Activated CD4-positive, alpha-beta T cell treated with anti-CD3 and anti-CD28 coated beads for 36 hours (primary cell): ENCODE results near the gene KRTAP1-1. TPM values are rescaled to one million over a fixed set of nuclear protein-coding genes. Genes with fewer than 3 reads are reported as not detected.
"Not testable (repeated sequence)": the region's sequence is repeated elsewhere in the genome, so short reads cannot be mapped to it uniquely, and the experiment has no call there.

Source experiments
- ATAC-seq: fragments of 200-7000 bp; cut with Tn5 transposase; one replicate; pipeline ENCODE4 v1.10.0; 2021; ENCODE audit warnings: mild to moderate bottlenecking, moderate library complexity
- CTCF ChIA-PET: fragments of 350-600 bp; sonication (Branson Sonifier 250); formaldehyde crosslinking; loops from one replicate; lab custom pipeline; 2021; ENCODE audit warnings: antibody characterized with exemption; lab: Charles Lee
- POLR2A ChIA-PET: fragments of 350-600 bp; sonication (Branson Sonifier 250); formaldehyde crosslinking; loops from one replicate; lab custom pipeline; 2021; ENCODE audit warnings: antibody characterized with exemption, inconsistent platforms; lab: Charles Lee
- DNase-seq: peaks from one replicate; pipeline ENCODE4 v3.0.0-alpha.2; 2020
- H3K27ac Mint-ChIP-seq: one replicate; pipeline ENCODE4 v1.8.0; 2021; ENCODE audit warnings: mixed read lengths
- H3K27me3 Mint-ChIP-seq: one replicate; pipeline ENCODE4 v1.8.0; 2021; ENCODE audit warnings: mixed read lengths
- H3K36me3 Mint-ChIP-seq: one replicate; pipeline ENCODE4 v1.8.0; 2021; ENCODE audit warnings: low read depth, mixed read lengths
- H3K4me1 Mint-ChIP-seq: one replicate; pipeline ENCODE4 v1.8.0; 2021; ENCODE audit warnings: mixed read lengths
- H3K4me3 Mint-ChIP-seq: one replicate; pipeline ENCODE4 v1.8.0; 2021; ENCODE audit warnings: mild to moderate bottlenecking, moderate library complexity, mixed read lengths
- H3K9me3 Mint-ChIP-seq: one replicate; pipeline ENCODE4 v1.8.0; 2021; ENCODE audit warnings: low read depth, mixed read lengths
- intact Hi-C, 2 experiments: fragments of 100-400 bp; cut with DNase I in 1 of 2; cut with micrococcal nuclease in 1 of 2; formaldehyde crosslinking; loops; one replicate each; pipeline versions ENCODE4 v1.14.2 to v1.15.1; 2022 to 2024; cut with DNase I, micrococcal nuclease
- total RNA-seq, 2 experiments: library from RNA; stranded (reverse); gene quantifications; one replicate each; pipeline ENCODE4 v1.2.3, GENCODE V29; 2021

The KRTAP1-1 gene
- not detected for total RNA-seq

GRCh38 chr17:41040783-41041571 is at the start of gene KRTAP1-1:
Gene KRTAP1-1, minus strand, starts transcription at chr17:41041450. Its CDS starts 53 bp downstream, at chr17:41041397.
- DNase-seq, H3K36me3 Mint-ChIP-seq, H3K27ac Mint-ChIP-seq, H3K4me1 Mint-ChIP-seq, ATAC-seq, intact Hi-C loops, H3K4me3 Mint-ChIP-seq, H3K27me3 Mint-ChIP-seq, H3K9me3 Mint-ChIP-seq, POLR2A ChIA-PET: not testable (repeated sequence)
- CTCF ChIA-PET: interaction anchor here (0.5 kb wide), 1 partner anchor 28 kb away, joined by 3 read pairs; no protein-coding TSS in a partner anchor

DNA sequence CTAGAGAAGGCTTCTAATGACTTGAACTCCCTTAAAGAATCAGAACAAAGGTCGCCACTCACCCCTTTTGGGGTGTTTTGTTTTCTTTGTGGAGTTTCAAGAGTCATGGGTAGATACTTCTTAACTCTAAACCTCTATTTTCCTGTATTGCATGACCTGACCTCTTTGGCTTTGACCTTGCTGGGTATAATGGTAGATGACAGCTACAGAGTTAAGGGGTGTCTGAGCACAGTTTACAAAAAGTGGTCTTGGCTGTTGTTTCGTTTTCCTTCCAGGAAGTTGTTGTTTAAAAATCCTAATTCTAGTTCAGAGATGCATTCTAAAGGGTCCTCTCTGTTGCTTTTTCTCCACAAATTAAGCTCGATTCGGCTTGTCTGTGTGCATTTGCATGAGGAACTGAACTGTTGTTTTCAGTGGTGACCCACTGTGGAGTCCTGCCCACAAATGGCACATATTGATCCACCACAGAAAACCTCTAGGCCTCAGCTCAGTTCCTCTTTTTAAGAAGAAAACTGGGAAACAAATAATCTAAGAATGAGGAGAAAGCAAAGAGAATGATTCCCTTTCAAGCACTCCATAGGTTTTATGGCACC is 47.6 kb upstream of the KRTAP1-1 start:
- intact Hi-C loops, H3K4me3 Mint-ChIP-seq, CTCF ChIA-PET, POLR2A ChIA-PET, H3K27me3 Mint-ChIP-seq, ATAC-seq, H3K4me1 Mint-ChIP-seq, H3K36me3 Mint-ChIP-seq, DNase-seq, H3K9me3 Mint-ChIP-seq, H3K27ac Mint-ChIP-seq: not testable (repeated sequence)

DNA sequence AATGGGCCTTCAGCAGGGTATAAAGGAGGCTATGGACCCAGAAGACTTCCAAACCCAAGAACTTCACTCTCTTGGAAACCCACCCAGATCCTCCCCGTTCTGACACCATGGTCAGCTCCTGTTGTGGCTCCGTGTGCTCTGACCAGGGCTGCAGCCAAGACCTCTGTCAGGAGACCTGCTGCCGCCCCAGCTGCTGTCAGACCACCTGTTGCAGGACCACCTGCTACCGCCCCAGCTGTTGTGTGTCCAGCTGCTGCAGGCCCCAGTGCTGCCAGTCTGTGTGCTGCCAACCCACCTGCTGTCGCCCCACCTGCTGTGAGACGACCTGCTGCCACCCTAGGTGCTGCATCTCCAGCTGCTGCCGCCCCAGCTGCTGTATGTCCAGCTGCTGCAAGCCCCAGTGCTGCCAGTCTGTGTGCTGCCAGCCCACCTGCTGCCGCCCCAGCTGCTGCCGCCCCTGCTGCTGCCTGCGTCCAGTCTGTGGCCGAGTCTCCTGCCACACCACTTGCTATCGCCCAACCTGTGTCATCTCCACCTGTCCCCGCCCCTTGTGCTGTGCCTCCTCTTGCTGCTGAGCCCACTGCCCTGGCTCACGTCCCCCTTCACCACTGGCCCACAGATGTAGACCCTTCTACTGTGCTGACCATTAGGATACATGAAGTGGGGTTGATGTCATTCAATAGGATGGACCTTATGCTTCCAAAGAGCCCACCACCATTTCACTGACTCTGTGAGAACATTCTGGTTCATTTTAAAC is 43.0 kb upstream of the KRTAP1-1 start, which contains the start of gene KRTAP4-7:
TSS of gene KRTAP4-7 (plus strand) at position 51 of the 757 bp plus-strand sequence. CDS start at position 108, 57 bp downstream.
- intact Hi-C loops: loop anchor here in 1 of 2 experiments (2.0 kb wide), 1 partner anchor 57 kb away; the partner anchor contains the start of gene KRTAP4-6
- DNase-seq, H3K27me3 Mint-ChIP-seq, H3K27ac Mint-ChIP-seq, CTCF ChIA-PET, H3K36me3 Mint-ChIP-seq, POLR2A ChIA-PET, H3K4me1 Mint-ChIP-seq, H3K4me3 Mint-ChIP-seq, H3K9me3 Mint-ChIP-seq, ATAC-seq: not testable (repeated sequence)

DNA sequence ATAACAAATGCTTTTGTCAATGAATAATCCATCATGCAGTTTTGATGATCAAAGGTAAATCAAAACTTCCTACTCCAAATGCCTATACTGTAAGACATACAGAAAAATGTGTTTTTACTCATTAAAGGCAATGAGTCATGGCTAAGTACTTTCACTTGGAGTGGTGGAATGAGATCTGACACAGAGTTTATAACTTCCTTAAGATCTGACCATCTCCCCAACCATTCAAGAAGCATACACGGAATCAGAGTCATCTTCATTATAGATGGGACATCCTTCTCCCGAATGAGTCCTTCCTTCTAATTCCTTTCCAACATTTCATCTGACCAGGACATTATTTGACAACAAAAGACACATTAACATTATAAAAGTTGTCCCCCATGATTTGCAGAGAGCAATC is 42.2 kb upstream of the KRTAP1-1 start:
- POLR2A ChIA-PET, H3K4me3 Mint-ChIP-seq, DNase-seq, intact Hi-C loops, H3K9me3 Mint-ChIP-seq, H3K27ac Mint-ChIP-seq, H3K4me1 Mint-ChIP-seq, H3K27me3 Mint-ChIP-seq, CTCF ChIA-PET, H3K36me3 Mint-ChIP-seq: not testable (repeated sequence)
- ATAC-seq: peak; percentile 42

- Mint-ChIP-seq H3K9me3 (no peaks in the 10 kb centered on the region), H3K4me3 (no peak overlapping the region), H3K27ac (no peak overlapping the region), H3K27me3 (peaks cover 7% of the 10 kb centered on the region), H3K4me1 (no peaks in the 10 kb centered on the region), H3K36me3 (no peaks in the 10 kb centered on the region)
- DNase-seq: no peak
- POLR2A ChIA-PET: no interaction called here
- intact Hi-C loops: no loop called here
- CTCF ChIA-PET: no interaction called here
- ATAC-seq: no peak
These were observed 41.4 kb upstream of the KRTAP1-1 start for GRCh38 chr17:41082626-41083025.

GRCh38 chr17:41076788-41077187 is 35.5 kb upstream of the KRTAP1-1 start:
- CTCF ChIA-PET: no interaction called here
- Mint-ChIP-seq H3K4me3 (no peak overlapping the region), H3K27me3 (peaks cover 16% of the 10 kb centered on the region), H3K36me3 (no peaks in the 10 kb centered on the region), H3K27ac (no peak overlapping the region), H3K4me1 (no peaks in the 10 kb centered on the region), H3K9me3 (no peaks in the 10 kb centered on the region)
- POLR2A ChIA-PET: no interaction called here
- ATAC-seq (no peak), DNase-seq (no peak)
- intact Hi-C loops: no loop called here

DNA sequence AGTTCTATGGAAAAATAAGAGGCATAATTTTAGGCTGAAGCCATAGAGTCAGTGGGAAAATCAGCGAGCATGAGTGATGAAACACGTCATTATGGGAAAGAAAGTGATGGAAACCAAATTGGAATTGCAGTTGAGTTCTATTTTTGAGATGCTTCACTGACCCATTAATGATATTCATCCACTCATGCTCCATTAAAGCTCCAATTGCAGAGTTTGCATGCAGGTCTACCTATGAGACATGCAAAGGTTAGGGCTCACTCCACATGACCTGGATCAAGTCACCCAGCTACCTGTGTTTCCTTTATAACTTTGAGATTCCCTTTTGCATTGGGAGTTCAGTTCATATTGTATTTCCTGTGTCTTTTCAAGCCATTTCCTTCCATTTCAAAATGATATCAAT is 32.4 kb upstream of the KRTAP1-1 start:
- Mint-ChIP-seq H3K4me3 (no peak overlapping the region), H3K27ac (no peak overlapping the region), H3K36me3 (no peaks in the 10 kb centered on the region), H3K27me3 (peaks cover 16% of the 10 kb centered on the region), H3K9me3 (no peaks in the 10 kb centered on the region), H3K4me1 (no peaks in the 10 kb centered on the region)
- intact Hi-C loops: no loop called here
- ATAC-seq (no peak), DNase-seq (no peak)
- ChIA-PET CTCF (interaction anchor here (0.9 kb wide), 1 partner anchor 35 kb away, joined by 3 read pairs; no protein-coding TSS in a partner anchor), POLR2A (no interaction called here)

DNA sequence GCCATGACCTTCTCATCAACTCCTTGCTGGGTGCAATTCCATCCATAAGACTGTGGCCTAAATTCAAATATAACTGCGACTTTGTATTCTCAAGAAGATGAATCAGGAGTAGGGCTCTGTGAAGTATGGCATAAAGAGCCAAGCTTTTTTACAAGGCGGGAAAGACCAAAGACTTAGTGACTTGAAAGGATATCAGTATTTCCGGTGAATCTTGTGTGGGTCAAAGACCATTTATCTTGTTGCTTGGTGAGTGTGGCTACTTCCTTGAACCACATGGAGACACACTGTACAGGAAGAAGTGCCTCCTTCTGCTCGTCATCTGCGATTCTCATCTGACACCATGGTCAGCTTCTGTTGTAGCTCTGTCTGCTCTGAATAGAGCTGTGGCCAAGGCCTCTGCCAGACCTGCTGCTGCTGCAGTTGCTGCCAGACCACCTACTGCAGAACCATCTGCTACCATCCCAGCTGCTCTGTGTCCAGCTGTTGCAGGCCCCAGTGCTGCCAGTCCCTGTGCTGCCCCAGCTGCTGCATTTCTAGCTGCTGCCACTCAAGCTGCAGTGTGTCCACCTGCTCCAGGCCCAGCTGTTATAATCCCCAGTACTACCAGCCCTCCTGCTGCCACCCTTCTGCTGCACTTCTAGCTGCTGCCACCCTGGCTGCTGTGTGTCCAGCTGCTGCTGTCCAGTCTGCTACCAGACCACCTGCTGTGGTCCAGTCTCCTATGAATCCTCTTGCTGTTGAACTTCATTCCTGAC is 30.5 kb upstream of the KRTAP1-1 start:
- Mint-ChIP-seq H3K9me3 (no peaks in the 10 kb centered on the region), H3K27ac (no peak overlapping the region), H3K4me3 (no peak overlapping the region), H3K4me1 (no peaks in the 10 kb centered on the region), H3K27me3 (peaks cover 10% of the 10 kb centered on the region), H3K36me3 (no peaks in the 10 kb centered on the region)
- intact Hi-C loops: no loop called here
- DNase-seq (no peak), ATAC-seq (no peak)
- ChIA-PET POLR2A (no interaction called here), CTCF (interaction anchor here (1.1 kb wide), 1 partner anchor 117 kb away, joined by 5 read pairs; no protein-coding TSS in a partner anchor)

DNA sequence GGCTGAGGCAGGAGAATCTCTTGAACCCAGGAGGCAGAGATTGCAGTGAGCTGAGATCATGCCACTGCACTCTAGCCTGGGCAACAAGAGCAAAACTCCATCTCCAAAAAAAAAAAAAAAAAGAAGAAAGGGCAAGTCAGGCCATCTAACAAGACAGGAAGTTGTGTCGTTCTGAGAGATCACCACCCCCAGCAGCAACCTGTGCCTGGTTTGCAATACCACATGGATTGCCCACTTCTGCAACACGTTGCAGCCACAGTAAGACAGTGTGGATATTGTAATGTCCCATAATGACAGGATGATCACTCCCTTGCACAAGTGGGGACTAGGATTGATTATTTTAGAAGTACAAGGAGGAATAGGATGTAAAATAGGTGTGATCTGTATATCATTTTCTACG is 27.8 kb upstream of the KRTAP1-1 start:
- no peaks in the 10 kb centered on the region for H3K9me3 Mint-ChIP-seq
- DNase-seq: no peak
- CTCF ChIA-PET: interaction anchor here (0.7 kb wide), 1 partner anchor 28 kb away, joined by 3 read pairs; the partner anchor contains the start of gene KRTAP1-1
- no peak overlapping the region for H3K4me3 Mint-ChIP-seq
- no peak for ATAC-seq
- H3K27me3 Mint-ChIP-seq: peaks cover 2% of the 10 kb centered on the region
- intact Hi-C loops: no loop called here
- H3K36me3 Mint-ChIP-seq: no peaks in the 10 kb centered on the region
- no peak overlapping the region for H3K27ac Mint-ChIP-seq
- H3K4me1 Mint-ChIP-seq: no peaks in the 10 kb centered on the region
- POLR2A ChIA-PET: no interaction called here

- DNase-seq: no peak
- ATAC-seq: no peak
- Mint-ChIP-seq H3K36me3 (no peaks in the 10 kb centered on the region), H3K27me3 (peaks cover 2% of the 10 kb centered on the region), H3K4me1 (no peaks in the 10 kb centered on the region), H3K4me3 (no peak overlapping the region), H3K27ac (no peak overlapping the region), H3K9me3 (no peaks in the 10 kb centered on the region)
- ChIA-PET CTCF (no interaction called here), POLR2A (no interaction called here)
- intact Hi-C loops: no loop called here
These were observed 26.0 kb upstream of the KRTAP1-1 start for GRCh38 chr17:41067281-41067680.
